Stimulated activated effector memory CD8-positive, alpha-beta T cell treated with anti-CD3 and anti-CD28 coated beads, Interleukin-12 subunit alpha, Interleukin-12 subunit beta, amount 100 ng/mL, for 72 hours (primary cell): Measurements from ENCODE around the gene FLNB.

ENCODE experiments used
- ATAC-seq: fragments of 150-1000 bp; cut with Tn5 transposase; 2 replicates; pipeline ENCODE4 v1.10.0; 2021
- DNase-seq, 2 donors: peaks; one replicate each; pipeline ENCODE4 v3.0.0; 2021 to 2022; ENCODE audit warnings: low spot score in 2 of 2
- H3K27ac Mint-ChIP-seq: one replicate; pipeline ENCODE4 v1.8.0; 2022; ENCODE audit warnings: mild to moderate bottlenecking, mixed read lengths
- H3K36me3 Mint-ChIP-seq: one replicate; pipeline ENCODE4 v1.8.0; 2022; ENCODE audit warnings: mild to moderate bottlenecking, mixed read lengths
- H3K4me1 Mint-ChIP-seq: one replicate; pipeline ENCODE4 v1.8.0; 2022; ENCODE audit warnings: mixed read lengths
- H3K4me3 Mint-ChIP-seq: one replicate; pipeline ENCODE4 v1.8.0; 2022; ENCODE audit warnings: mild to moderate bottlenecking, mixed read lengths
- H3K9me3 Mint-ChIP-seq: one replicate; pipeline ENCODE4 v1.8.0; 2022; ENCODE audit warnings: mixed read lengths

The FLNB gene

GRCh38 chr3:58084788-58085543, 76.7 kb downstream of the FLNB start:
- H3K36me3 Mint-ChIP-seq = no peaks in the 10 kb centered on the region
- no peak overlapping the region for H3K4me3 Mint-ChIP-seq
- H3K4me1 Mint-ChIP-seq = peaks cover 16% of the 10 kb centered on the region
- H3K9me3 Mint-ChIP-seq = no peaks in the 10 kb centered on the region
- peak overlapping the region; percentile 32 for H3K27ac Mint-ChIP-seq
- no peak for DNase-seq
- no peak for ATAC-seq

- Mint-ChIP-seq H3K27ac (peak overlapping the region; percentile 32), H3K4me1 (peaks cover 16% of the 10 kb centered on the region), H3K4me3 (no peak overlapping the region), H3K9me3 (no peaks in the 10 kb centered on the region), H3K36me3 (no peaks in the 10 kb centered on the region)
- ATAC-seq (peak; percentile 58), DNase-seq (no peak)
Observed at GRCh38 chr3:58085616-58086015, 77.4 kb downstream of the FLNB start.

GRCh38 chr3:58088501-58088900, 80.3 kb downstream of the FLNB start:
- Mint-ChIP-seq H3K27ac (no peak overlapping the region), H3K9me3 (no peaks in the 10 kb centered on the region), H3K4me1 (peaks cover 16% of the 10 kb centered on the region), H3K4me3 (no peak overlapping the region), H3K36me3 (no peaks in the 10 kb centered on the region)
- ATAC-seq (no peak), DNase-seq (no peak)

DNA sequence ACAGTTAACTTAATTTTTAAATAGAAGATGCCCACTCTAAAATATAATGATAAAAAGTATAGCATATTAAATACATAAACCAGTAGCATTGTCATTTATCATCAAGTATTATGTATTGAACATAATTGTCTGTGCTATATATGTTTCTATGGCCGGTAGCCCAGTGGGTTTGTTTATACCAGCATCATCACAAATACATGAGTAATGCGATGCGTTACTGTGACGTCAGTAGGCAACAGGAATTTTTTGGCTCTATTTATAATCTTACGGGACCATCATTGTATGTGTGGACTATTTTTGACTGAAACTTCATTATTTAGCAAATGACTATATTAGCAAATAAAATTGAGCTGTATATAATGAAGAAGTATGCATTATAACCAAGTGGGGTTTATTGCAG, 82.1 kb downstream of the FLNB start:
- H3K4me3 Mint-ChIP-seq = no peak overlapping the region
- ATAC-seq = no peak

GRCh38 chr3:58092521-58092920, 84.3 kb downstream of the FLNB start:
- Mint-ChIP-seq H3K27ac (no peak overlapping the region), H3K9me3 (no peaks in the 10 kb centered on the region), H3K36me3 (no peaks in the 10 kb centered on the region), H3K4me3 (no peak overlapping the region), H3K4me1 (no peaks in the 10 kb centered on the region)
- DNase-seq (no peak), ATAC-seq (no peak)

More for the DNA sequence above, 82.1 kb downstream of the FLNB start:
- H3K36me3 Mint-ChIP-seq = no peaks in the 10 kb centered on the region
- DNase-seq = no peak
- H3K4me1 Mint-ChIP-seq = peaks cover 7% of the 10 kb centered on the region
- H3K9me3 Mint-ChIP-seq = no peaks in the 10 kb centered on the region
- no peak overlapping the region for H3K27ac Mint-ChIP-seq

- ATAC-seq = no peak
- H3K4me3 Mint-ChIP-seq = no peak overlapping the region
- DNase-seq = no peak
- H3K27ac Mint-ChIP-seq = no peak overlapping the region
- H3K4me1 Mint-ChIP-seq = no peaks in the 10 kb centered on the region
- H3K9me3 Mint-ChIP-seq = no peaks in the 10 kb centered on the region
- H3K36me3 Mint-ChIP-seq = peaks cover 4% of the 10 kb centered on the region
Observed at GRCh38 chr3:58093574-58094195, 85.5 kb downstream of the FLNB start.

- H3K27ac Mint-ChIP-seq = no peak overlapping the region
- no peaks in the 10 kb centered on the region for H3K4me1 Mint-ChIP-seq
- no peak for ATAC-seq
- DNase-seq = no peak
- peaks cover 6% of the 10 kb centered on the region for H3K36me3 Mint-ChIP-seq
- H3K9me3 Mint-ChIP-seq = no peaks in the 10 kb centered on the region
- no peak overlapping the region for H3K4me3 Mint-ChIP-seq
Observed at GRCh38 chr3:58094657-58095056, 86.4 kb downstream of the FLNB start.

DNA sequence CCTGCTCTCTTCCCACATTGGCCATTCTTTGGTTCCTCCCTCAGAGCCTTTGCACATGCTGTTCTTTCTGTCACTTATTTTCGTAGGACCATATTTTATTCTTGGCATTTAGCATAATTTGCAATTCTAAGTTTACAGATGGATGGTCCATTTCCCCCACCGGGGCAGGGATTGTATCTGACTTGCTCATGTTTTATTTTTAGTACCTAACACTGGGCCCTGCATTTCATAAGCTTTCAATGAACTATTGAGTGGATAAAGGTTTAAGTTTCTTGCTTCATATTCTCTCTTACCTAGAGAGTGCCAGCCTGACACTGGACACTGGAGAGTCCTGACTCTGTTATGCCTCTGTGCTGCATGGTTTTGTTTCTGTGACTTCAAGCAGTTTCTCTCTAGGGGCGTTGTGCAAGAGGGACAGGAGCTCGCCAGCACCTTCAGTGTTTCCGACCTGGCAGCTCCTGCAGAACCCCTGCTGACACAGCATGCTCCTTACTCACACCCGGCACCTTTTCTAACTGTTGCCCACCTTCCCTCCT, 87.4 kb downstream of the FLNB start:
- no peaks in the 10 kb centered on the region for H3K4me1 Mint-ChIP-seq
- no peak for ATAC-seq
- H3K36me3 Mint-ChIP-seq = peaks cover 11% of the 10 kb centered on the region
- DNase-seq = no peak
- no peak overlapping the region for H3K4me3 Mint-ChIP-seq
- no peaks in the 10 kb centered on the region for H3K9me3 Mint-ChIP-seq
- H3K27ac Mint-ChIP-seq = no peak overlapping the region

- H3K9me3 Mint-ChIP-seq = no peaks in the 10 kb centered on the region
- peaks cover 17% of the 10 kb centered on the region for H3K36me3 Mint-ChIP-seq
- H3K4me3 Mint-ChIP-seq = no peak overlapping the region
- DNase-seq (no peak), ATAC-seq (no peak)
- peaks cover 7% of the 10 kb centered on the region for H3K4me1 Mint-ChIP-seq
- no peak overlapping the region for H3K27ac Mint-ChIP-seq
Observed at GRCh38 chr3:58098531-58098930, 90.3 kb downstream of the FLNB start.

DNA sequence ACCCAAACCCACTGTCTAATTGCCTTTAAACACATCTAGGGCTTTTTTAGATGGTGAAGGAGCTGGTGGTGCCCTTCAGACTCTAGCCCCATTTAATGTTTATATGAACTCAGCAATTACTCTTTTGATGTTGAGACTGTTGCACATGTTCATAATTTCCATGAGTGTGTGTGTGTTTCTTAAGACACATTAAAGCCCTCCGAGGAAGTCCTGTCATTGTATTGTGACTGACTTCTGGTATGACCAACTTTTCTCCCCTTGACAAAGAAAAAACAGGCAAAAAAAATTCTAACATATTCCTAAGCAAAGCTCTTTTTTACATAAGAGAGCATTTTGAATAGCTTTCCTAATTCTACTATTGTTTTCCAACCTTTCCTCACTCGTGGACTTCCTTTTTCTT, 91.6 kb downstream of the FLNB start:
- DNase-seq = no peak
- peaks cover 7% of the 10 kb centered on the region for H3K4me1 Mint-ChIP-seq
- H3K9me3 Mint-ChIP-seq = no peaks in the 10 kb centered on the region
- ATAC-seq = no peak
- peaks cover 17% of the 10 kb centered on the region for H3K36me3 Mint-ChIP-seq
- no peak overlapping the region for H3K4me3 Mint-ChIP-seq
- H3K27ac Mint-ChIP-seq = no peak overlapping the region

DNA sequence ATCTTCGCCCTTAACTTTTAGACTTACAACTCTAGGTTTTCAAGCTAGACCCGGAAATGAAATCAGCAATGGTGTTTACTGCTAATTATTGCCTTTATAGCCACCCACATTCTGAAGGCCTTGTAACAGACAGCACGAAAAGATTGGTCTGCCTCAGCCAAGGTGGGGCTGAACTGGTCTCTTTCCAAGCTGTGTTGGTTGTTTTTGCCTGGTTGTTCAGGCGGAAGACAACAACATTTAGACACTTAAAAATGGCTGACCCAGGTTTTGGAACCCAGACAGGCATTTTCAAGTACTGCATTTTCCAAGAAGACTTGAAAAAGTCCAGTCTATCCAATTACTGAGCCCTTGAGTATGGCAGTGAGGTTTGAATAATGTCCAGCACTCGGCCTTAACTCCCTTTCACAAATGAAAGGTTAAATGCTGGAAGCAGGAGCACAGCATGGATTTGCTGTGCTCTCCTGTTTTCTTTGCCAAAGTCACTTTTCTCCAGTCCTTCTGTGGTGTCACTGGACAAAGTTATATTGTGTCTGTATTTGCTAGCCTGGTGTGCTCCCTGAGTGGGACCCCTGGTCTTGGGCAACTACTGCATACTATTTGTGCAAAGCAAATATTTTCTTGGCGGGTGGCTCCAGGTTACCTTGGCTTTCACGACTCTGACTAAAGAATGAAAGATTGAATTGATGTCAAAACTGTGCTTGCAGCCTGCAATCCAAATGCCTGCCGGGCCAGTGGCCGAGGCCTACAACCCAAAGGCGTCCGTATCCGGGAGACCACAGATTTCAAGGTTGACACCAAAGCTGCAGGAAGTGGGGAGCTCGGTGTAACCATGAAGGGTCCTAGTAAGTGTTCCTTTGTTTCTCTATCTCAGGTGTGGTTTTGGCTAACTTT, 93.5 kb downstream of the FLNB start:
- DNase-seq (no peak), ATAC-seq (no peak)
- Mint-ChIP-seq H3K4me3 (no peak overlapping the region), H3K4me1 (peaks cover 7% of the 10 kb centered on the region), H3K27ac (no peak overlapping the region), H3K36me3 (peaks cover 17% of the 10 kb centered on the region), H3K9me3 (no peaks in the 10 kb centered on the region)

- H3K36me3 Mint-ChIP-seq = peaks cover 17% of the 10 kb centered on the region
- H3K4me1 Mint-ChIP-seq = peaks cover 7% of the 10 kb centered on the region
- ATAC-seq (no peak), DNase-seq (no peak)
- no peak overlapping the region for H3K4me3 Mint-ChIP-seq
- no peaks in the 10 kb centered on the region for H3K9me3 Mint-ChIP-seq
- H3K27ac Mint-ChIP-seq = no peak overlapping the region
Observed at GRCh38 chr3:58102390-58102750, 94.1 kb downstream of the FLNB start.

- Mint-ChIP-seq H3K4me1 (peaks cover 7% of the 10 kb centered on the region), H3K36me3 (peaks cover 17% of the 10 kb centered on the region), H3K9me3 (no peaks in the 10 kb centered on the region), H3K4me3 (no peak overlapping the region), H3K27ac (no peak overlapping the region)
- DNase-seq (no peak), ATAC-seq (no peak)
Observed at GRCh38 chr3:58102976-58103451, 94.8 kb downstream of the FLNB start.

GRCh38 chr3:58104151-58104550, 95.9 kb downstream of the FLNB start:
- ATAC-seq (no peak), DNase-seq (no peak)
- H3K27ac Mint-ChIP-seq = no peak overlapping the region
- H3K4me1 Mint-ChIP-seq = peaks cover 7% of the 10 kb centered on the region
- peaks cover 11% of the 10 kb centered on the region for H3K36me3 Mint-ChIP-seq
- H3K4me3 Mint-ChIP-seq = no peak overlapping the region
- H3K9me3 Mint-ChIP-seq = no peaks in the 10 kb centered on the region

- no peak for DNase-seq
- H3K4me1 Mint-ChIP-seq = peaks cover 7% of the 10 kb centered on the region
- H3K36me3 Mint-ChIP-seq = peaks cover 17% of the 10 kb centered on the region
- H3K9me3 Mint-ChIP-seq = no peaks in the 10 kb centered on the region
- ATAC-seq = no peak
- no peak overlapping the region for H3K27ac Mint-ChIP-seq
- H3K4me3 Mint-ChIP-seq = no peak overlapping the region
Observed at GRCh38 chr3:58104712-58105111, 96.5 kb downstream of the FLNB start.
